ENCODE data around the gene KNCN.

DNA sequence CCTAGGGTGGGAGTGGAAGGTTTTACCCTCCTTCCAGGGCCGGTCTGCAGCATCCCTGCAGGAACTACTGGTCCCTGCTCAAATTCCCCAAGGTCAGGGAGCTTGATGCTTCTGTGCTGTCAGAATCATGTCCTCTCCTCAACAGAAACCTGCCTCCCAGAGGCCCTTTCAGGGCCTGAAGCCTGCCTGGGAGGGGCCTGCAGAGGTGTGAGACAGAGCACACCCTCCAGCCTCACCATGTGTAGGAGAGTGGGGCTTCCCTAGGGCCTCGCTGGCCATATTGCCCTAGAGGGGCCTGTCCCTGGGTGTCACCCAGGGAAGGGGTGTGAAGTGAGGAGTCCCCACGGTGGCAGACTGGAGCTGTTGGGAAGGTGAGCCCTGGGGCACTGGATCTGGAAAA lies 21.1 kb downstream of the KNCN start:
- TF ChIP-seq SIN3A (IDR thresholded peaks at IDR 0.05; ENCODE audit: borderline replicate concordance, insufficient read depth, low read length) (no peak), POLR2AphosphoS5 (IDR thresholded peaks at IDR 0.05; ENCODE audit: low read depth, low read length) (no peak), TAF1 (IDR thresholded peaks at IDR 0.05; ENCODE audit: borderline replicate concordance, insufficient read depth, low read length) (no peak), FOXP2 (optimal IDR thresholded peaks at IDR 0.05; ENCODE audit: borderline replicate concordance, extremely low read depth, extremely low read length, insufficient read depth) (no peak)
- TF ChIP-seq, protein P1, sequence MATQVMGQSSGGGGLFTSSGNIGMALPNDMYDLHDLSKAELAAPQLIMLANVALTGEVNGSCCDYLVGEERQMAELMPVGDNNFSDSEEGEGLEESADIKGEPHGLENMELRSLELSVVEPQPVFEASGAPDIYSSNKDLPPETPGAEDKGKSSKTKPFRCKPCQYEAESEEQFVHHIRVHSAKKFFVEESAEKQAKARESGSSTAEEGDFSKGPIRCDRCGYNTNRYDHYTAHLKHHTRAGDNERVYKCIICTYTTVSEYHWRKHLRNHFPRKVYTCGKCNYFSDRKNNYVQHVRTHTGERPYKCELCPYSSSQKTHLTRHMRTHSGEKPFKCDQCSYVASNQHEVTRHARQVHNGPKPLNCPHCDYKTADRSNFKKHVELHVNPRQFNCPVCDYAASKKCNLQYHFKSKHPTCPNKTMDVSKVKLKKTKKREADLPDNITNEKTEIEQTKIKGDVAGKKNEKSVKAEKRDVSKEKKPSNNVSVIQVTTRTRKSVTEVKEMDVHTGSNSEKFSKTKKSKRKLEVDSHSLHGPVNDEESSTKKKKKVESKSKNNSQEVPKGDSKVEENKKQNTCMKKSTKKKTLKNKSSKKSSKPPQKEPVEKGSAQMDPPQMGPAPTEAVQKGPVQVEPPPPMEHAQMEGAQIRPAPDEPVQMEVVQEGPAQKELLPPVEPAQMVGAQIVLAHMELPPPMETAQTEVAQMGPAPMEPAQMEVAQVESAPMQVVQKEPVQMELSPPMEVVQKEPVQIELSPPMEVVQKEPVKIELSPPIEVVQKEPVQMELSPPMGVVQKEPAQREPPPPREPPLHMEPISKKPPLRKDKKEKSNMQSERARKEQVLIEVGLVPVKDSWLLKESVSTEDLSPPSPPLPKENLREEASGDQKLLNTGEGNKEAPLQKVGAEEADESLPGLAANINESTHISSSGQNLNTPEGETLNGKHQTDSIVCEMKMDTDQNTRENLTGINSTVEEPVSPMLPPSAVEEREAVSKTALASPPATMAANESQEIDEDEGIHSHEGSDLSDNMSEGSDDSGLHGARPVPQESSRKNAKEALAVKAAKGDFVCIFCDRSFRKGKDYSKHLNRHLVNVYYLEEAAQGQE (IDR thresholded peaks at IDR 0.05; ENCODE audit: insufficient read depth in 1 of 2, low read depth in 2 of 2, low read length in 2 of 2) = no peak
